Fibroblast of upper back skin (primary cell): ENCODE results near the gene PCIF1.

ENCODE experiments used
- DNase-seq: peaks from one replicate; pipeline ENCODE4 v3.0.0-alpha.2; 2013

Gene PCIF1

GRCh38 chr20:45997187-45997586 lies 62.7 kb downstream of the PCIF1 start:
- DNase-seq = no peak
